Activated gamma-delta T cell treated with Interleukin-2 at 50 U/mL for 16 hours (primary cell): ENCODE data around the gene CNOT8.
A peak's percentile ranks its signal among the peaks of the same experiment; 100 is the strongest.

Experiments used
- DNase-seq: peaks from one replicate; pipeline ENCODE4 v3.0.0-alpha.2; 2020

CNOT8 gene

GRCh38 chr5:154836225-154836624 is 22.2 kb upstream of the CNOT8 start:
- DNase-seq = no peak

- DNase-seq = no peak
These were observed 21.2 kb upstream of the CNOT8 start for GRCh38 chr5:154837009-154837901.

DNA sequence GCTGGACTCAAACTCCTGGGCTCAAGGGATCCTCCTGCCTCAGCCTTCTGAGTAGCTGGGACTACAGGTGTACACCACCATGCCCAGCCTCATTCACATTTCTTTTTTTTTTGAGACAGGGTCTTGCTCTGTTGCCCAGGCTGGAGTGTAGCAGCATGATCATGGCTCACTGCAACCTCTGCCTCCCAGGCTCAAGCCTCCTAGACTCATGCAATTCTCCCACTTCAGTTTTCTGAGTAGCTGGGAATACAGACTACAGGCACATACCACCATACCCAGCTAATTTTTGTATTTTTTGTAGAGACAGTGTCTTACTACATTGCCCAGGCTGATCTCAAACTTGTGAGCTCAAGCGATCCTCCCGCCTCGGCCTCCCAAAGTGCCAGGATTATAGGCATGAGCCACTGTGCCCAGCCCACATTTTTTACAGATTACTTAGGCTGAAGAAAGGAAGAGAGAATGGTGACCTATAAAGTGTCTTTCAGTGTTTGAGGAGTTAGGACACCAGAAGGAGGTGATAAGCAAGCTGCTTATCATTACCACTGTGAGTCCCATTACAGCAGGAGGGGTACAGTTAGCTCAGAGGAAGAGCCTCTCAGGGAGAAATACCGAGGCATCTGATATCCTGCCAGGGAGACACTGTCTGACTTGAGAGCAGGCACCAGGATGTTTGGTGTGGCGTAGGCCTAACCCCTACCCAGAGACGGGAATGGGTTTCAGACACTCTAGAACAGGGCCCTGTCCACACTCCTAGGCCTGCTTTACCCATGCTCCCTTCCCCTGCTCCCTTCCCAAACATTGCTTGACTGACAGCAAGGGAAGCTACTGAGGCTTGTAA is 17.8 kb upstream of the CNOT8 start:
- DNase-seq = no peak

DNA sequence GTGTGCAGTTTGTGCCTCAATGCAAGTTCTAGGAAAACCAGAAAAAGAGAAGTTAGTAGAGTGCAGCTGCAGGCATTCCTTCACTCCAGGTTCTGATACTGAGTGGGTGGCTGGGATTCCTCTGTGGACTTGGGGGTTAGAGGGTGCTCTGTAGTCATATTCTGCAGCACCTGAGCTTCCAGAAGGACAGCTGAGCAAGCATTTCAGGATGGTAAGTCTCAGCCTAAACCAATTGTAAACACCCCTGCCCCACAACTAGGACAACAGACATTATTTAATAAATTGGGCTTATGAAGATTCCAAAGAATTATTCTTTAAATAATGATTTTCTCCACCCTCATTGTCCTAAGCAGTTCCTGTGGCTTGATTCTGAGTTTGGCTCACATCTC is 17.2 kb upstream of the CNOT8 start:
- no peak for DNase-seq

GRCh38 chr5:154842689-154843530 is 15.5 kb upstream of the CNOT8 start:
- no peak for DNase-seq

GRCh38 chr5:154844809-154845208 is 13.6 kb upstream of the CNOT8 start:
- no peak for DNase-seq

GRCh38 chr5:154849264-154849785 is 9.1 kb upstream of the CNOT8 start:
- no peak for DNase-seq

DNA sequence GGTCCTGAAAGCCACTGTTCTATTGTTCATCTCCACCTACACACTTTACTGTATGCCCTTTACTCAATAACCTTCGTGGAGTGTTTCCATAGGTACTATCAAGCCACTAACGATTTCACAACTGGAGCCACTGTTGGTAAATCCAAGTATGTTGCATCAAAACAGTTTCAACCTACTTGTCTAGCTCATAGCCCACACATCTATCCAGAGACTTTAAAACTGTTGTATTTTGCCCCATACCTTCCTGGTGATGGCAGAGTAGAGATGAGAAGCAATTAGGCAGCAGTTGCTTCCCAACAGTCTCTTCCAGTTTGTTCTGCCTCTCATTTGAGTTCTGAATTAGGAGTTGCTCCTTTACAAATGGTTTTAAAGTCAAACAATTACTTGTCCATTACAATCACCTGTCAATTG is 8.6 kb upstream of the CNOT8 start:
- DNase-seq = no peak

GRCh38 chr5:154850255-154851062 is 8.0 kb upstream of the CNOT8 start, which contains the start of gene FAXDC2:
Gene FAXDC2 (minus strand): TSS chr5:154850603. CDS start chr5:154838178, 12,425 bp downstream.
- no peak for DNase-seq

GRCh38 chr5:154851351-154851750 is 7.1 kb upstream of the CNOT8 start:
- no peak for DNase-seq

GRCh38 chr5:154857530-154858296 is 714 bp upstream of the CNOT8 start:
- peak; percentile 83 for DNase-seq

DNA sequence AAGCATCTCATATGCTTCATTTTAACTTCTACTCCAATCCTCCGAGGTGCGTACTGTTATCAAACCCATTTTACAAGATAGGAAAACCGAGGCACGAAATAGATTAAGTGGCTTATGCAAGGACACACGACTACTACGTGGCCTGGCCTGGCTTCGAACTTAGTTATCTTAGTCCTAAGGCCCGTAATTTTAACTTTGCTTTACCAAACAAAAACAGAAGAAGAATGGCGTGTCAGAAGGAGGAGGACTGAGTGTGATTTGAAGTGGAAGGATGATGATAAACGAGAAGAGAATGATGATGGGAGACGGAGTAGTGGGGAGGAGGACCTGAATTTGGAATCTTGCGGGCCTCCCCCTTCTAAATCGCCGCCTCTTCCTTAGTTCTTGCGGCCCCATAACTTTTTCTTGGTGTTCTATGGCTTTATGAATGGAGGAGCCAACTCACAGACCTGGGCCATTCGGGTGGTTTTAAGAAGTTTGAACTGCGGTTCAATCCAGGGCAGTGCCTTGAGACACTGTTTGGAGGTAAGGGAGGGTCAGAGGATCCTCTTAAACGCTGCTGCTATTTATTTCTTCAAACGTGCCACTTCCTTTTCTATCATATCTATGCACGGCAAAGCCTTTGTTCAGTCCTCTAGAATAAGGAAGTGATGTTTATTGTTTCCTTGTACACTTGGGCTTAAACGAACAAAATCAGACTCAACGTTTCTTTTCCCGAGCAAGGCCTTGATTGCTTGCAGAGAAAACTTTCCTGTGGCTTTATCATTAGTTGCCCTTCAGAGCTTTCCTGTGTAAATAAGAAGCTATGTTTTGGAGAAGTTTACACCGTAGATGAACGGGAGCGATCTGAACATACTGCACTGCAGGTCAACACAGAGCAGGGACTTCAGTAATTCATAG is 795 bp downstream of the CNOT8 start:
- DNase-seq = no peak

DNA sequence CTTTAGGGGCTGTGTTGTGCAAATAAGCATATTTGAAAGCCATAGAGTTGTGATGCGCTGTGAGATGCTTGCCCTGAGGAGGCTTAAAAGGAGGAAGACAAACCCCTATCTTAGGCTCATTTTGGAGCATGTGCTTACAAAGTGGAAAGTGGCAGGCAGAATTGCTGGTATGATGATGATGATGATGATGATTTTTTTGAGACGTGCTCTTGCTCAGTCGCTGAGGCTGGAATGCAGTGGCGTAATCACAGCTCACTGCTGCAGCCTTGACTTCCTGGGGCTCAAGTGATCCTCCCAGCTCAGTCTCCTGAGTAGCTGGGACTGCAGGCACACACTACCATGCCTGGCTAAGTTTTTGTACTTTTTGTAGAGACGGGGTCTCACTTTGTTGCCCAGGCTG is 1.7 kb downstream of the CNOT8 start:
- DNase-seq = no peak

DNA sequence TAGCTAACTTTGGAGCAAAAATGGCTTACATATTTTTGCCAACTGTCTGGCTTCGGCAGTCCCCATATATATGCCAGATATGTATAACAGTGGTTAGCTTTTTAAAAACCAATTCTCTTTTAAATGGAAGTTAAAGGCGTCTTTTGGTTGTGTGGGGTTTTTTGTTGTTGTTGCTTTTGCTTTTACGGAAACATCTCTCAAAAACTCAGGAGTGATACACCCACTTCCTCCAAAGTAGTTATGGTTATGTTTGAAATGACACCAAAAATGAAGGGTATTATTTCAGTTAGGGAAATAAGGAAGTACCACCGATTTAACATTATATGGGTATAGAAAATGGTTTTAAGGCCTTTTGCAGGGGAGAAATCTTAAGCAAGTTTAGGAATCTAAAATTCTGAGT is 2.3 kb downstream of the CNOT8 start:
- no peak for DNase-seq

- DNase-seq = no peak
These were observed 3.5 kb downstream of the CNOT8 start for GRCh38 chr5:154861946-154862345.

- no peak for DNase-seq
These were observed 4.3 kb downstream of the CNOT8 start for GRCh38 chr5:154862766-154863165.

- DNase-seq = no peak
These were observed 5.1 kb downstream of the CNOT8 start for GRCh38 chr5:154863291-154864080.

DNA sequence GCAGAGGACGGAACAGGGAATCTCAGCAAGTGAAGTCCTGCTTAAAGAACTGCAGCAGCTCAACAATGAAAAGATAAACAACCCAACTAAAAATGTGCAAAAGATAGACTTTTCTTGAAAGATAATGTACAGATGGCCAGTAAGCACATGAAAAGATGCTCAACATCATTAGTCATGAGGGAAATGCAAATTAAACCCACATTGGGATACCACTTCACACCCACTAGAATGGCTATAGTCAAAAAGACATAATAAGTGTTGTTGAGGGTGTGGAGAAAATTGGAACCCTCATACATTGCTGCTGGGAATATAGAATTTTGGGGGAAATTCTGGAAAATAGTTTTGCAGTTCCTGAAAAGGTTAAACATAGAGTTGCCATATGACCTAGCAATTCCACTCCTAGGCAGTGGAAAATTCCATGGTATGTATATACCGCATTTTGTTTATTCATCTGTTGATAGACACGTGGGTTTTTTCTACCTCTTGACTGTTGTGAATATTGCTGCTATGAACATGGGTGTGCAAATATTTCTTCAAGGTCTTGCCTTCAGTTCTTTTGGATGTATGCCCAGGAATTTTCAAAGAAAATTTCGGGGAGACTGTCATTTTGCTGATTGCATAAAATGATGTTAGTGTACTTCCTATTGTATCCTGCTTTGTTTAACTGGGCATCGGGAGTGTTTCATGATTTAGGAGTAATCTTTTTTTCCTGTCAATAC is 7.2 kb downstream of the CNOT8 start:
- DNase-seq = no peak
